Lower lobe of right lung (tissue), 2 donors: ENCODE measurements around the gene ACSM6. TPM values are rescaled to one million over a fixed set of nuclear protein-coding genes. Genes with fewer than 3 reads are reported as not detected.
"Not testable (repeated sequence)": the region's sequence is repeated elsewhere in the genome, so short reads cannot be mapped to it uniquely, and the experiment has no call there.

ENCODE experiments used
- ATAC-seq, 2 donors: fragments of 200-7000 bp; cut with Tn5 transposase; one replicate each; pipeline ENCODE4 v1.9.1; 2020 to 2022; ENCODE audit warnings: mild to moderate bottlenecking in 2 of 2, moderate library complexity in 2 of 2
- DNase-seq: peaks from one replicate; pipeline ENCODE4 v3.0.0-alpha.2; 2020
- H3K27ac ChIP-seq: fragments of 200-600 bp; one replicate; pipeline ENCODE4 v1.8.0; 2022
- H3K27me3 ChIP-seq: fragments of 200-600 bp; one replicate; pipeline ENCODE4 v1.8.0; 2022; ENCODE audit warnings: low read depth
- H3K36me3 ChIP-seq: fragments of 200-600 bp; one replicate; pipeline ENCODE4 v1.8.0; 2022; ENCODE audit warnings: mild to moderate bottlenecking
- H3K4me1 ChIP-seq: fragments of 200-600 bp; one replicate; pipeline ENCODE4 v1.8.0; 2022
- H3K4me3 ChIP-seq: fragments of 200-600 bp; one replicate; pipeline ENCODE4 v1.8.0; 2022; ENCODE audit warnings: mild to moderate bottlenecking
- H3K9me3 ChIP-seq: fragments of 200-600 bp; one replicate; pipeline ENCODE4 v1.8.0; 2022
- intact Hi-C: fragments of 100-400 bp; cut with DNase I; formaldehyde crosslinking; loops from one replicate; pipeline ENCODE4 v1.11.0; 2022
- total RNA-seq: library from RNA; stranded (reverse); fragmentation: NEBNext Ultra II Directional; extraction: Animal tissue kit (Norgen Biotek cat#: 25700); gene quantifications from one replicate; pipeline ENCODE4 v1.2.1, GENCODE V29; 2021
- TF ChIP-seq, protein P1 (sequence below): fragments of 200-600 bp; IDR thresholded peaks from one replicate; pipeline ENCODE4 v1.8.0; 2022; ENCODE audit warnings: antibody characterized with exemption, mild to moderate bottlenecking
- donor health status: DM: no; HTN: yes; CAD: no; lungs with severe emphysema.

The ACSM6 gene
- total RNA-seq, 1 donor from 2014 or later, result not detected

GRCh38 chr10:95217476-95217875, 23.4 kb downstream of the ACSM6 start:
- Histone ChIP-seq H3K27ac (no peak overlapping the region), H3K36me3 (no peaks in the 10 kb centered on the region), H3K27me3 (no peaks in the 10 kb centered on the region), H3K4me1 (no peaks in the 10 kb centered on the region), H3K9me3 (no peaks in the 10 kb centered on the region), H3K4me3 (no peak overlapping the region)
- TF ChIP-seq, protein P1, sequence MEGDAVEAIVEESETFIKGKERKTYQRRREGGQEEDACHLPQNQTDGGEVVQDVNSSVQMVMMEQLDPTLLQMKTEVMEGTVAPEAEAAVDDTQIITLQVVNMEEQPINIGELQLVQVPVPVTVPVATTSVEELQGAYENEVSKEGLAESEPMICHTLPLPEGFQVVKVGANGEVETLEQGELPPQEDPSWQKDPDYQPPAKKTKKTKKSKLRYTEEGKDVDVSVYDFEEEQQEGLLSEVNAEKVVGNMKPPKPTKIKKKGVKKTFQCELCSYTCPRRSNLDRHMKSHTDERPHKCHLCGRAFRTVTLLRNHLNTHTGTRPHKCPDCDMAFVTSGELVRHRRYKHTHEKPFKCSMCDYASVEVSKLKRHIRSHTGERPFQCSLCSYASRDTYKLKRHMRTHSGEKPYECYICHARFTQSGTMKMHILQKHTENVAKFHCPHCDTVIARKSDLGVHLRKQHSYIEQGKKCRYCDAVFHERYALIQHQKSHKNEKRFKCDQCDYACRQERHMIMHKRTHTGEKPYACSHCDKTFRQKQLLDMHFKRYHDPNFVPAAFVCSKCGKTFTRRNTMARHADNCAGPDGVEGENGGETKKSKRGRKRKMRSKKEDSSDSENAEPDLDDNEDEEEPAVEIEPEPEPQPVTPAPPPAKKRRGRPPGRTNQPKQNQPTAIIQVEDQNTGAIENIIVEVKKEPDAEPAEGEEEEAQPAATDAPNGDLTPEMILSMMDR, result no peak
- intact Hi-C loops, result no loop called here
- ATAC-seq (no peak), DNase-seq (no peak)

GRCh38 chr10:95220539-95220938, 26.5 kb downstream of the ACSM6 start:
- H3K36me3 ChIP-seq, result no peaks in the 10 kb centered on the region
- ATAC-seq, result no peak
- no peak for DNase-seq
- TF ChIP-seq, protein P1, result no peak
- H3K4me3 ChIP-seq, result no peak overlapping the region
- no peak overlapping the region for H3K27ac ChIP-seq
- H3K9me3 ChIP-seq, result no peaks in the 10 kb centered on the region
- no peaks in the 10 kb centered on the region for H3K4me1 ChIP-seq
- intact Hi-C loops, result no loop called here
- no peaks in the 10 kb centered on the region for H3K27me3 ChIP-seq

DNA sequence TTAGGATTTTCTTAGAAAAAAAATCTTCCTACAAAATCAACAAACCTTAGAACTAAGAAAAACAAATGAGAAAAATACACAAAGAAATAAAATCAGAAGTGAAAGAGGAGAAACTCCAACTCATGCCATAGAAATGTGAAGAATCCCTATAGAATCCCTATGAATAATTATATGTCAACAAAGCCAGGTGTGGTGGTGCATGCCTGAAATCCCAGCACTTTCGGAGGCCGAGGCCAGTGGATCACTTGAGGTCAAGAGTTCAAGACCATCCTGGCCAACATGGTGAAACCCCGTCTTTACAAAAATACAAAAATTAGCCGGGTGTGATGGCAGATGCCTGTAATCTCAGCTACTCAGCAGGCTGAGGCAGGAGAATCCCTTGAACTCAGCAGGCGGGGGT, 27.1 kb downstream of the ACSM6 start:
- Histone ChIP-seq H3K4me1 (no peaks in the 10 kb centered on the region), H3K36me3 (no peaks in the 10 kb centered on the region), H3K27me3 (no peaks in the 10 kb centered on the region), H3K4me3 (no peak overlapping the region), H3K9me3 (no peaks in the 10 kb centered on the region), H3K27ac (no peak overlapping the region)
- intact Hi-C loops, result no loop called here
- DNase-seq (no peak), ATAC-seq (no peak)
- TF ChIP-seq, protein P1, result no peak

- H3K4me1 ChIP-seq, result peaks cover 7% of the 10 kb centered on the region
- no peak overlapping the region for H3K27ac ChIP-seq
- no peaks in the 10 kb centered on the region for H3K36me3 ChIP-seq
- intact Hi-C loops, result no loop called here
- H3K9me3 ChIP-seq, result no peaks in the 10 kb centered on the region
- DNase-seq (no peak), ATAC-seq (no peak)
- H3K4me3 ChIP-seq, result no peak overlapping the region
- TF ChIP-seq, protein P1, result no peak
- H3K27me3 ChIP-seq, result no peaks in the 10 kb centered on the region
Measured at GRCh38 chr10:95225136-95225535, 31.1 kb downstream of the ACSM6 start.

DNA sequence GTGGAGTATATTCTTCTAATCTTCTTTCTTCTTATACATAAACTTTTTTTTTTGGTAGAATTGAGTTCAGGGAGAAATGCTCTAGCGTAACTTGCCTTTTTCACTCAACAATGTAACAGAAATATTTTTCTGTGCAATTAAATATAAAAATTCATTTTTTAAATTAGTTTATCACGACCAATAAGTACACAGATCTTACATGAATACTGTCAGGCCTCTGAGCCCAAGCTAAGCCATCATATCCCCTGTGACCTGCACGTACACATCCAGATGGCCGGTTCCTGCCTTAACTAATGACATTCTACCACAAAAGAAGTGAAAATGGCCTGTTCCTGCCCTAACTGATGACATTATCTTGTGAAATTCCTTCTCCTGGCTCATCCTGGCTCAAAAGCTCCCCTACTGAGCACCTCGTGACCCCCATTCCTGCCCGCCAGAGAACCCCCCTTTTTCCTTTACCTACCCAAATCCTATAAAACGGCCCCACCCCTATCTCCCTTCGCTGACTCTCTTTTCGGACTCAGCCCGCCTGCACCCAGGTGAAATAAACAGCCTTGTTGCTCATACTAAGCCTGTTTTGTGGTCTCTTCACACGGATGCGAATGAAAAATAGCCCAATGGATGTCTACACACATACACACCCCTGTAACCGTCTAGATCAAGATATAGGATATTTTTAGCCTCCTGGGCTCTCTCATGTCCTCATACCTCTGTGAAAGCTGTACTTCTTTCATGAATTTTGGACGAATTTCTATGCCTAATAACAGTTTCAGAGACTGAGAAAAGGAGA, 35.1 kb downstream of the ACSM6 start:
- H3K27me3 ChIP-seq, H3K9me3 ChIP-seq, H3K27ac ChIP-seq, intact Hi-C loops, ATAC-seq, DNase-seq, H3K4me3 ChIP-seq: not testable (repeated sequence)
- H3K36me3 ChIP-seq, result peaks cover 20% of the 10 kb centered on the region
- peaks cover 16% of the 10 kb centered on the region for H3K4me1 ChIP-seq
